ENCODE data around the gene CHML.

The CHML gene

GRCh38 chr1:241627453-241628259, 12.5 kb downstream of the CHML start:
- no peak for DNase-seq (ENCODE audit: low read depth)
- H3K4me3 ChIP-seq (ENCODE audit: low read depth, low read length), result no peak overlapping the region
- TF ChIP-seq CTCF (IDR thresholded peaks at IDR 0.05; ENCODE audit: control insufficient read depth, extremely low read depth, insufficient read depth), result peak; percentile 76

DNA sequence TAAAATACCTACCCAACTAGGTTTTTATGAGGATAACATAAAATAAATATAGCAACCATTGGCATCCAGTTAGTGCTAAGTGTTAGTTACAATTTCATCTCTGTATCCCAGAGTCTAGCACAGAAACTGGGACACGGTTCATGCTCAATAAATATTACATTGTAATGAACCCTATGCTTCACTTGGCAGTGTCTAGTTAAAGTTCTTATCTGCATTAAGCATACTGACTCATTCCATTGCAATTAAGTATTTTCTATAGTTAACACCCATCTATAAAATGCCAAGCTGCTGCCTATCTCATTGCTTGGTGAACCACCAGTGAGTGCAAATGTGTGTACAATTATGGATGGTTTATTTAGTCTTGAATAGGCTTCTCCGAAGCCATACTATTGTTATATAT, 15.2 kb downstream of the CHML start:
- DNase-seq (ENCODE audit: low read depth), result no peak

DNA sequence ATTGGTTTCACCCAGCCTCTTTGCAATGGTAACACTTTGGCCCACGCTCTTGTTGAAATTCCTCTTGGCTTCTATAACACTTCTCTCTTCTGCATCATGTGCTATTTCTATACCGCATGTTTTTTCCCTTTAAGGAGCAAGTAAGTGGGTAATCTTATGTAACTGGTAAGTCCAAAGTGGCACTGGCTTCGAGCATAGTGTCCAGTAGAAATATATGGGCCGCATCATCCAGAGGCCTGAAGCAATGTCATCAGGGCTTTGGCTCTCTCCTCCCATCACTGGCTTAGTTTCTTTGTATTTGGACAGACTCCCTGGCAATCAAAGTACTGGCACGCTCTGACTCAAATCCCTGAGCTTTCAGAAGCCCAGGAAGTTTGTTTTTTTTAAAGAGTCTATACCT, 17.5 kb downstream of the CHML start:
- DNase-seq (ENCODE audit: low read depth), result no peak
- no peak for TF ChIP-seq CTCF (IDR thresholded peaks at IDR 0.05; ENCODE audit: control insufficient read depth, extremely low read depth, insufficient read depth)
- no peak overlapping the region for H3K4me3 ChIP-seq (ENCODE audit: low read depth, low read length)

More for the DNA sequence above, 15.2 kb downstream of the CHML start:
- H3K4me3 ChIP-seq (ENCODE audit: low read depth, low read length), result no peak overlapping the region
- no peak for TF ChIP-seq CTCF (IDR thresholded peaks at IDR 0.05; ENCODE audit: control insufficient read depth, extremely low read depth, insufficient read depth)

- no peak for DNase-seq (ENCODE audit: low read depth)
- no peak for TF ChIP-seq CTCF (IDR thresholded peaks at IDR 0.05; ENCODE audit: control insufficient read depth, extremely low read depth, insufficient read depth)
- H3K4me3 ChIP-seq (ENCODE audit: low read depth, low read length), result no peak overlapping the region
These were observed 22.7 kb downstream of the CHML start for GRCh38 chr1:241617426-241617825.

DNA sequence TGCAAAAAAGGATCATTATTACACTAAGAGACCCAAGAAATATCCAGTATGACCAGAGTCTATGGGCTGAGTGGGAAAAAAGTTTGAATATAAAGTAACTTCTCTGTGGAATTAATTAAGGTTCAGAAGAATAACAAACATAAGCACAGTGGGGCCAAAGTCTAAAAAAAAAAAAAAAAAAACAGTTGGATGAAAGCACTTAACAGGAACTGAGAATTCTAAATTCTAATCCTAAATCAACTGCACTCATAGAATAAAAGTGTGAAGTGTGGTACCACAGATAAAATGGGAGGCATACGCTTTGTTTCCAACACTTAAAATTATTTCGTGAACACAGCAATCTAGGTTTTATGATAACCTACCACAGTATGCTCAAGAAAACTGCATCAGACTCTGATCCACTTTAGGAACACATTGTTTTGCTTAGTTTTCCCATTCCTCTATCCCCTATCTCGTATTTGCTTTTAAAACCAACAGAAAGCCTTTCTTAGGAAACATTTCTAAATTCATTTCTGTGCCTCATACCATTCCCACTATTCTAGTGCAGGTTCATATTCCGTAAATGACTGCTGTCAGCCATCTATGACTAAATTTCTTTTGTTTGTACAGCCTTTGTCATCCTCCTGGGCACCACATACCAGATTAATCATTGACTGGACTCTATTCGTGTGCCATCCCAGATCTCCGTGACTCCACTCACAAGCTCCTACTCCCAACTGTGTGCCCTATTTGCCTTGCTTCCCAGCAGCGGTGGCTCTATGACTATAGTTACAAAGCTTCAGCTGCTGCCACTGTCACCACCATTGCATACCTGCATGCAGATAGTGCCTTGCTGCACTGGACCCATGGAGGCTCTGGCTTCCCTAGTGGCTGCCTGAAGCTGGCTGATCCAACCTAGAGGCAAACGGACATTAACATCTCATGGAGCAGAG, 24.9 kb downstream of the CHML start:
- H3K4me3 ChIP-seq (ENCODE audit: low read depth, low read length), result no peak overlapping the region
- no peak for TF ChIP-seq CTCF (IDR thresholded peaks at IDR 0.05; ENCODE audit: control insufficient read depth, extremely low read depth, insufficient read depth)
- DNase-seq (ENCODE audit: low read depth), result no peak

DNA sequence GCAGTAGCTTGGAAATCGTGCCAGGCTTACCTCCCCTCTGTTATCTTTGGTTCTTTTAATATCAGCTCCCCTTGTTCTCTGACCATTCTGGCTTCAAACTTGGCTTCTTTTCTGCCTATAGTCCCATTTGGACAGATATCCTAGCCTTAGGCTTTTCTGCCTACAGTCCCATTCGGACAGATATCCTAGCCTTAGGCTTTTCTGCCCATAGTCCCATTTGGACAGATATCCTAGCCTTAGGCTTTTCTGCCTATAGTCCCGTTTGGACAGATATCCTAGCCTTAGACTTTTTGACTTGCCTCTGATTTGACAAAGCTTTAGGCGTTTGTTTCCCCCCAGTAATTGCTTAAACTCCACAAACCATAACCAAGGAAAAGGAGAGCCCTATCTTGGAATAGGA, 25.6 kb downstream of the CHML start:
- no peak overlapping the region for H3K4me3 ChIP-seq (ENCODE audit: low read depth, low read length)
- no peak for TF ChIP-seq CTCF (IDR thresholded peaks at IDR 0.05; ENCODE audit: control insufficient read depth, extremely low read depth, insufficient read depth)
- no peak for DNase-seq (ENCODE audit: low read depth)
